ENCODE data around the gene ZNF536. TPM values are rescaled to one million over a fixed set of nuclear protein-coding genes. Genes with fewer than 3 reads are reported as not detected.

The ZNF536 gene
- total and polyA plus RNA-seq, 7 donors = under 0.01 to 8.9 (median 3.8) TPM

DNA sequence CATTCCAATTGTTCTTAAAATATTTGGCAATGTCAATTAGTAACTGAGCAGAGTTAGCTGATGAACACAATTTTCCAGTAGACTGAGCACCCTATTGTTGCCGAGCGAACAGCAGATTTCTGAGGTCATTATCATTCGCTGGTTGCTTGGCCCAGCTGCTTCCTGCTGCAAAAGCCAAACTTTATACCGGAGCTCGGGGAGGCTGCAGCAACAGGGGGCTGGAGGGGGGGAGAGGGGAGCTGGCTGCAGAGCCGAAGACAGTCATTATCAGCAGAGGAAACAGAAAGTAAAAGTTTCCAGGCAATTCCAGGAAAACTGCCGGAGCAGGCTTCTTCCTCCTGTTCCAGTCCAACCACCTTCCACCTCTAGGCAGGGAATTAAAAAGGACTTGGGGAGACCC is 77.9 kb downstream of the ZNF536 start:
- no peaks in the 10 kb centered on the region for H3K27me3 ChIP-seq
- WGBS, 2 donors = 2 to 4% methylated on average over 7 of the region's 7 CpGs
- no peak for TF ChIP-seq POLR2A (IDR thresholded peaks at IDR 0.05)
- TF ChIP-seq POLR2AphosphoS5 (IDR thresholded peaks at IDR 0.05) = peak in 2 of 4 donors; percentile 35 to 39
- TF ChIP-seq, protein P1, sequence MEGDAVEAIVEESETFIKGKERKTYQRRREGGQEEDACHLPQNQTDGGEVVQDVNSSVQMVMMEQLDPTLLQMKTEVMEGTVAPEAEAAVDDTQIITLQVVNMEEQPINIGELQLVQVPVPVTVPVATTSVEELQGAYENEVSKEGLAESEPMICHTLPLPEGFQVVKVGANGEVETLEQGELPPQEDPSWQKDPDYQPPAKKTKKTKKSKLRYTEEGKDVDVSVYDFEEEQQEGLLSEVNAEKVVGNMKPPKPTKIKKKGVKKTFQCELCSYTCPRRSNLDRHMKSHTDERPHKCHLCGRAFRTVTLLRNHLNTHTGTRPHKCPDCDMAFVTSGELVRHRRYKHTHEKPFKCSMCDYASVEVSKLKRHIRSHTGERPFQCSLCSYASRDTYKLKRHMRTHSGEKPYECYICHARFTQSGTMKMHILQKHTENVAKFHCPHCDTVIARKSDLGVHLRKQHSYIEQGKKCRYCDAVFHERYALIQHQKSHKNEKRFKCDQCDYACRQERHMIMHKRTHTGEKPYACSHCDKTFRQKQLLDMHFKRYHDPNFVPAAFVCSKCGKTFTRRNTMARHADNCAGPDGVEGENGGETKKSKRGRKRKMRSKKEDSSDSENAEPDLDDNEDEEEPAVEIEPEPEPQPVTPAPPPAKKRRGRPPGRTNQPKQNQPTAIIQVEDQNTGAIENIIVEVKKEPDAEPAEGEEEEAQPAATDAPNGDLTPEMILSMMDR (IDR thresholded peaks at IDR 0.05) = no peak
- no peaks in the 10 kb centered on the region for H3K36me3 ChIP-seq
- DNase-seq = peak; percentile 79
- H3K27ac ChIP-seq = peak overlapping the region; percentile 18 to 60 (median 46)
- peak overlapping the region; percentile 18 to 45 (median 36) for H3K4me3 ChIP-seq
- intact Hi-C loops (cut with DNase I) = no loop called here
- H3K4me1 ChIP-seq = peaks cover 0 to 22% (median 4%) of the 10 kb centered on the region in 4 donors
- H3K9me3 ChIP-seq = no peaks in the 10 kb centered on the region

DNA sequence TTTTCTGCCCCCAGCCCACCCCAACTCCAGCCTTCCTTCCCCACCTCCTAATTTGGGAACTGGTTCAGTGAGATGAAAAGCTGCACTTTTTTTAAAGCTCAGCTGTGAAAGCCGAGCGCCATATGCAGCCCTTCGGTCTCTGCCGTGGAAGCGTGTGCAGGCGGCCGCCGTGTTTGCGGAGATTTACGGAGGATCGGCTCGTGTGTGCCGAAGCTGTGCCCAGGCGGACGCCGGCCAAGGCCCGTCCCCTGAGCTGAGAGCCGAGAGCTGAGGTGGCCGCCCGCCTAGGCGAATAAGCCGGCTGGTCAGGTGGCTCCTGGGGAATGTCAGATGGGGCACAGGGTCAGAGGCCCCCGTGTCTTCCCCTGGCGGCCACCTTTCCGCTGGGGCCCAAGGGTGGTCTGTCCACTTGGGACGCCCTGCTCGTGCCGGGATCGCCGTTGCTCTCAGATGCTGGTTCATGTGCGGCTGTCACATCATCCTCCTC is 78.7 kb downstream of the ZNF536 start:
- peak overlapping the region; percentile 18 to 45 (median 36) for H3K4me3 ChIP-seq
- no peak for DNase-seq
- H3K9me3 ChIP-seq = no peaks in the 10 kb centered on the region
- TF ChIP-seq POLR2AphosphoS5 (IDR thresholded peaks at IDR 0.05) = no peak
- TF ChIP-seq, protein P1 (IDR thresholded peaks at IDR 0.05) = no peak
- TF ChIP-seq EP300 (IDR thresholded peaks at IDR 0.05) = no peak
- intact Hi-C loops (cut with DNase I) = no loop called here
- H3K27me3 ChIP-seq = no peaks in the 10 kb centered on the region
- H3K4me1 ChIP-seq = peaks cover 0 to 22% (median 4%) of the 10 kb centered on the region in 4 donors
- WGBS, 2 donors = 58 to 66% methylated on average over 31 of the region's 31 CpGs
- H3K36me3 ChIP-seq = no peaks in the 10 kb centered on the region
- peak overlapping the region; percentile 18 to 60 (median 46) for H3K27ac ChIP-seq

DNA sequence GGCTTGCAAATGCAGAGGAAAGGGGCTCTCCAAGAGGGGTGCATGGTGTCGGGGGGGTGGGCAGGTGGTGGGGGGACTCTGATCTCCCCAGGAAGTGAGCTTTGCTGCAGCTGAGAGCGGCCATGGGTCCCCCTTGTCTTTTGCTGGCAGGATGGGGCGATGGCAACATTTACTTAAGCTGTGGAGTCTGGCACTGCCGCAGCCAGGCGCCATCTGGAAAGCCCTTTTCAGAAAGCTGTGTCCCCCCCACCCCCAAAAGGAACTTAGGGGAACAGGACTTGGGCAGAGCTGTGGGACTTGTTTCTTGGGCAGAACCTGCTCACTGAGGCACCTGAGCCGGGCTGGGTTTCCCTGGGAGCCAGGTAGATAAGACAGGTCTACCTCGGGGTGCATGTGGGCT is 80.7 kb downstream of the ZNF536 start:
- Histone ChIP-seq H3K36me3 (no peaks in the 10 kb centered on the region), H3K9me3 (no peaks in the 10 kb centered on the region), H3K4me3 (no peak overlapping the region), H3K4me1 (peaks cover 0 to 22% (median 4%) of the 10 kb centered on the region in 4 donors), H3K27ac (no peak overlapping the region), H3K27me3 (no peaks in the 10 kb centered on the region)
- intact Hi-C loops (cut with DNase I) = no loop called here
- WGBS, 2 donors = 84 to 87% methylated on average over 7 of the region's 7 CpGs
- DNase-seq = no peak
- no peak for TF ChIP-seq EP300 (IDR thresholded peaks at IDR 0.05)
- TF ChIP-seq POLR2AphosphoS5 (IDR thresholded peaks at IDR 0.05) = no peak
- no peak for TF ChIP-seq POLR2A (IDR thresholded peaks at IDR 0.05)
- TF ChIP-seq, protein P1 (IDR thresholded peaks at IDR 0.05) = no peak

DNA sequence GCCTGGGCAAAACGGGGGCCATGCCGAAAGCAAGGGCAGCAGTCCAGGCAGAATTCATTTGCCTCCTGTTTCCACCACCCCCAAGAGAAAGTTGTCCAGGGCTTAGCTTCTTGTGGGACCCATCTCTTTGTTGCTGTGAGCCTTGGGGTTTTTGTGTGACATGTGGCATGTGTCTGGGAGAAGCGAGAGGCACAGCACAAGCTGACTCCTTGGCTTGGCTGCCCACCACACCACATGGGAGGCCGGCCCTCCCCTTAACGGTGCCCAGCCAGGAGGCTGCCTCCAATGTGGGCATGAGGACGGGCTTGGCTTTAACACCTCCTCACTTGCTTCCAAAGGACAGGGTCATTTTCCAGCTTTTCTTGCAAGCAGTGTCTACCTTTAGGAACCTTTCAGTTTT is 81.6 kb downstream of the ZNF536 start:
- Histone ChIP-seq H3K27ac (no peak overlapping the region), H3K9me3 (no peaks in the 10 kb centered on the region), H3K36me3 (no peaks in the 10 kb centered on the region), H3K27me3 (no peaks in the 10 kb centered on the region), H3K4me1 (peaks cover 0 to 22% (median 4%) of the 10 kb centered on the region in 4 donors), H3K4me3 (no peak overlapping the region)
- 75 to 86% methylated on average over 6 of the region's 6 CpGs for WGBS, 2 donors
- intact Hi-C loops (cut with DNase I) = no loop called here
- TF ChIP-seq POLR2A (IDR thresholded peaks at IDR 0.05) (no peak), POLR2AphosphoS5 (IDR thresholded peaks at IDR 0.05) (no peak), EP300 (IDR thresholded peaks at IDR 0.05) (no peak)
- TF ChIP-seq, protein P1 (IDR thresholded peaks at IDR 0.05) = no peak
- DNase-seq = no peak

DNA sequence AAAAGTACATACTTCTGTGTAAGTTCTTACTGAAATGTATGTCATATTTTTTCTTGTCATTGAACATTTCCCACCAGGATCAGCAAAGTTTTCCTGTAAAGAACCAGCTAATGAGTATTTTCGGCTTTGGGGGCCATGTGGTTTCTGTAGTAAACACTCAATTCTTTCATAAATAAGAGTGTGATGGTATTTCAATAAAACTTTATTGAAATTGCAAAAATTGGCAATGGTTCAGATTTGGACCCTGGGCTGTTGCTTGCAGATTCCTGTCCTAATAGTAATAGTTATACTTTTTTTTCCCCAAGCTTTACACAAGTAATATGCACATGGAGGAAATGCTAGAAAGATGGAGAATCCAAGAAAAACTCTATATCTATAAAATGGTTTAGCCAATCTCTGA is 83.7 kb downstream of the ZNF536 start:
- Histone ChIP-seq H3K4me1 (peaks cover 0 to 6% (median under 1%) of the 10 kb centered on the region in 4 donors), H3K9me3 (no peaks in the 10 kb centered on the region), H3K27me3 (no peaks in the 10 kb centered on the region), H3K36me3 (no peaks in the 10 kb centered on the region), H3K4me3 (no peak overlapping the region), H3K27ac (no peak overlapping the region)
- 82 to 89% methylated on average over 1 of the region's 1 CpG for WGBS, 2 donors
- no peak for DNase-seq
- TF ChIP-seq POLR2AphosphoS5 (IDR thresholded peaks at IDR 0.05) (no peak), POLR2A (IDR thresholded peaks at IDR 0.05) (no peak)
- intact Hi-C loops (cut with DNase I) = no loop called here

Measured in sigmoid colon (tissue), 7 donors.